Measurements from ENCODE around the gene TRIM71.

The TRIM71 gene

DNA sequence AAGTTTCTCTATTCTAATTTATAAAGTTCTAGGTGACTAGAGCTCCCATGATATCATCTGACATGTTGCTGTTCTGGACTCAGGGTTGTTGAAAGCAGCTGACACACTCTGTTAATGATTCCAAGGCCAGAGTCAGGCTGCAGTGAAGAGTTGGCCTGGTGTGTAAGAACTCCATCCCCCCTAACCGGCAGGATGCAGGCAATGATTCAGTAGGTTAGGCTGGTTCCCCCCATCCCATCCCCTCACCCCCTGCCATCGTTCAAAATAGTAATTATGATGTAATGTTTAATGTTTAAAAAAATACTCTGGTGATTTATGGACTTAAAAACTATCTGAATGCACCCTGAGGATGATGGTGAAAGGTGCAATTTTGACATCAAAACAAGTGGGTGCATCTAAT lies 4.6 kb upstream of the TRIM71 start:
- DNase-seq (ENCODE audit: insufficient read length) (no peak), FAIRE-seq (no peak)
- TF ChIP-seq POLR2AphosphoS5 (IDR thresholded peaks at IDR 0.05; ENCODE audit: low read depth, low read length): no peak
- no peak for TF ChIP-seq POLR2A (IDR thresholded peaks at IDR 0.05; ENCODE audit: low read depth, low read length)
- TF ChIP-seq TAF1 (IDR thresholded peaks at IDR 0.05; ENCODE audit: borderline replicate concordance, low read depth, low read length): no peak

- TF ChIP-seq TAF1 (IDR thresholded peaks at IDR 0.05; ENCODE audit: borderline replicate concordance, low read depth, low read length) (no peak), POLR2A (IDR thresholded peaks at IDR 0.05; ENCODE audit: low read depth, low read length) (no peak), POLR2AphosphoS5 (IDR thresholded peaks at IDR 0.05; ENCODE audit: low read depth, low read length) (no peak)
- FAIRE-seq (no peak), DNase-seq (ENCODE audit: insufficient read length) (no peak)
These were observed 3.4 kb upstream of the TRIM71 start for GRCh38 chr3:32814361-32814760.

GRCh38 chr3:32815841-32816438 lies 1.9 kb upstream of the TRIM71 start:
- no peak for DNase-seq (ENCODE audit: insufficient read length)
- TF ChIP-seq TAF1 (IDR thresholded peaks at IDR 0.05; ENCODE audit: borderline replicate concordance, low read depth, low read length) (no peak), POLR2A (IDR thresholded peaks at IDR 0.05; ENCODE audit: low read depth, low read length) (no peak), POLR2AphosphoS5 (IDR thresholded peaks at IDR 0.05; ENCODE audit: low read depth, low read length) (no peak)
- FAIRE-seq: peak; percentile 33

DNA sequence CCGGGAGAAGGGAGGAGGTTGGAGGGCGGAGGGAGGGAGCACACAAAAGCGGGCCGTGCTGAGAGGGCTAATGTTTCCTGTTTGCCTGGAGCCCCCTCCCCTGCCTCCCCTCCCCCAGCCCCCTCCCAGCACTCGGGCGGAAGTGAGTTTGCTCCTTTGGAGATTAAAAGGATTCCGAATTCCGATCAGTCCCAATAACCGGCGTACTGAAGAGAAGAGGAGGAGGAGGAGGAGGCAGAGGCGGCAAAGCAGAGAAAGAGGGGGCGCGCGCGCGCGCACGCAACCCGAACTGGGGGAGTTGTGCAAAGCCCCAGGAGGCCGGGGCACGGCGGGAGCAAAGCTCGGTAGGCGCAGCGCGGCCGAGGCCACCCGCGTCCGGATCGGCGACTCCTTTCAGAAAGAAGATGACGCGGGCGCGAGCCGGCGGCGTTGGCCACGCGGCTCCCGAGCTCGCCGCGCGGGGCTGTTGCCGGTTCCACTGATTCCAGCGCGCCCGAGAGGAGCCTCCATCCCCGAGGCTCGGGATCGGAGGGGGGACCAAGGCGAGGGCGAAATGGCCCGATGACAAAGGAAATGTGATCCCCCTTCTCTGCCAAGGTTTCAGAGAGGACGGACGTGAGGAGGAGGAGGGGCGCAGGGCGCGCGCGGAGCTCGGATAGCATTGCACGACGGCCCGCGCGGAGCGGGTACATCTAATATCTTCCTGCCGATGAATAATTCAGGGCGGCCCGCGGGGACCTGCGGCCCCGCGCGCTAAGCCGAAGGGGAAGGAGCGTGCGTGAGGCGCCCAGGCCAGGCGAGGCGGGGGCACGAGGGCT lies 1.1 kb upstream of the TRIM71 start:
- TF ChIP-seq POLR2A (IDR thresholded peaks at IDR 0.05; ENCODE audit: low read depth, low read length): no peak
- no peak for TF ChIP-seq TAF1 (IDR thresholded peaks at IDR 0.05; ENCODE audit: borderline replicate concordance, low read depth, low read length)
- FAIRE-seq (no peak), DNase-seq (ENCODE audit: insufficient read length) (peak; percentile 37)

DNA sequence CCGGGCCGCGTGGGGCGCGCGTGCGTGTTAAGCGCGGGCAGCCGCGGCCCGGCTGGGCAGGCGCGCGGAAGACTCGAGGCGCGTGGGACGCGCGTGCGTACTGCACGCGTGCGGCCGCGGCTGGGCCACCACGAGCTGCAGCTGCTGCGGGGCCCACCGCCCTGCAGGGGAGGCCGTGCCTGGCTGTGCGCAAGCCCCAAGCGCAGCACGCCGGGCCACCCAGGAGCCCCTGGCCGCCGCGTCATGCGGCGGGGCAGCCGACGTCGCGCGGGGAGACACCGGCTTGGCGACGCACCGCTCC lies 590 bp upstream of the TRIM71 start:
- TF ChIP-seq POLR2A (IDR thresholded peaks at IDR 0.05; ENCODE audit: low read depth, low read length) (no peak), TAF1 (IDR thresholded peaks at IDR 0.05; ENCODE audit: borderline replicate concordance, low read depth, low read length) (no peak), POLR2AphosphoS5 (IDR thresholded peaks at IDR 0.05; ENCODE audit: low read depth, low read length) (no peak)
- DNase-seq (ENCODE audit: insufficient read length): no peak
- no peak for FAIRE-seq

DNA sequence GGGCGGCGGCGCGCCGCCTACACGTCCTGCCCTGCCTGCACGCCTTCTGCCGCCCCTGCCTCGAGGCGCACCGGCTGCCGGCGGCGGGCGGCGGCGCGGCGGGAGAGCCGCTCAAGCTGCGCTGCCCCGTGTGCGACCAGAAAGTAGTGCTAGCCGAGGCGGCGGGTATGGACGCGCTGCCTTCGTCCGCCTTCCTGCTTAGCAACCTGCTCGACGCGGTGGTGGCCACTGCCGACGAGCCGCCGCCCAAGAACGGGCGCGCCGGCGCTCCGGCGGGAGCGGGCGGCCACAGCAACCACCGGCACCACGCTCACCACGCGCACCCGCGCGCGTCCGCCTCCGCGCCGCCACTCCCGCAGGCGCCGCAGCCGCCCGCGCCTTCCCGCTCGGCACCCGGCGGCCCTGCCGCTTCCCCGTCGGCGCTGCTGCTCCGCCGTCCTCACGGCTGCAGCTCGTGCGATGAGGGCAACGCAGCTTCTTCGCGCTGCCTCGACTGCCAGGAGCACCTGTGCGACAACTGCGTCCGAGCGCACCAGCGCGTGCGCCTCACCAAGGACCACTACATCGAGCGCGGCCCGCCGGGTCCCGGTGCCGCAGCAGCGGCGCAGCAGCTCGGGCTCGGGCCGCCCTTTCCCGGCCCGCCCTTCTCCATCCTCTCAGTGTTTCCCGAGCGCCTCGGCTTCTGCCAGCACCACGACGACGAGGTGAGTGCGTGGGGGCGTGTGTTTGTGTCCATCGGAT lies 602 bp downstream of the TRIM71 start:
- DNase-seq (ENCODE audit: insufficient read length): no peak
- TF ChIP-seq POLR2A (IDR thresholded peaks at IDR 0.05; ENCODE audit: low read depth, low read length) (no peak), POLR2AphosphoS5 (IDR thresholded peaks at IDR 0.05; ENCODE audit: low read depth, low read length) (no peak), TAF1 (IDR thresholded peaks at IDR 0.05; ENCODE audit: borderline replicate concordance, low read depth, low read length) (no peak)

GRCh38 chr3:32818970-32819511 lies 1.2 kb downstream of the TRIM71 start:
- DNase-seq (ENCODE audit: insufficient read length): no peak
- no peak for FAIRE-seq
- TF ChIP-seq POLR2A (IDR thresholded peaks at IDR 0.05; ENCODE audit: low read depth, low read length) (no peak), TAF1 (IDR thresholded peaks at IDR 0.05; ENCODE audit: borderline replicate concordance, low read depth, low read length) (no peak), POLR2AphosphoS5 (IDR thresholded peaks at IDR 0.05; ENCODE audit: low read depth, low read length) (no peak)

More for the DNA sequence above, 602 bp downstream of the TRIM71 start:
- FAIRE-seq: no peak

DNA sequence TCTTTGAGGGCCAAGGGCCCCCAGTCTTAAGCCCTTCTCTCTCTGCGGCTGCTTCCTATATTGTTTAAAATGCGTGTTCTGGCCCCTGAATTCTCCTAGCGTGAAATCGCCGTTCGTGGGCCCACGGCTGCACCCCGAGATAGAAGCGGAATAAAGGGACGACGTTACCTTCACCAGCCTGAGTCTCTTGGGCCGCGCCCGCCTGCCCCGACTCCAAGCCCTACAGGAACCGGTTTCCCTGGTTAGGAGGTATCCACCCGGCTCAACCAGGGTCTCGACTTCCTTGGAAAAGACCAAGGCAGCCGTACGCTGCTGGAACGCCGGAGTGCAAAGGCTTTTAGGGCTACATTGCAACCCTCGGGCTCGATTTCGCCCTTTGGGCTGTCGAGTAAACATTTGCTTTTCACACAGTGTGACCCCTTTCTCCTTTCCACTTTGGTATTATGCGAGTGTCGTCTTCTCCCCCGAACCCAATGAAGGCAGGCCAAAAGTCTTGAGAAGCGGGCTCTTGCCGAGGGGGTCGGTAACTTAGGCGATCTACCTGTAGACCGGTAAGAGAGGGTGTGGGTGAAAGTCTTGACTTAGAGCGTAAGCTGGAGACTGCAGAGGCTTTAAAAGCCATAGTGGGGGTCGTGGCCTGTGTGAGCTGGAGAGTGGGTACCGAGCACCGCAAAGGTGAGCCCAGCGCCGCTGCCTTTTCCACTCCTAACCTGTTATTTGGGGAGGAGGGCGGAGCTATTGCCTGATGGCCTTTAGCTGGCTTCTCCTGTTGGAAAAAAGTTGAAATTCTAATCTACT lies 2.0 kb downstream of the TRIM71 start:
- TF ChIP-seq TAF1 (IDR thresholded peaks at IDR 0.05; ENCODE audit: borderline replicate concordance, low read depth, low read length): no peak
- TF ChIP-seq POLR2AphosphoS5 (IDR thresholded peaks at IDR 0.05; ENCODE audit: low read depth, low read length): no peak
- TF ChIP-seq POLR2A (IDR thresholded peaks at IDR 0.05; ENCODE audit: low read depth, low read length): no peak
- no peak for FAIRE-seq
- DNase-seq (ENCODE audit: insufficient read length): no peak

DNA sequence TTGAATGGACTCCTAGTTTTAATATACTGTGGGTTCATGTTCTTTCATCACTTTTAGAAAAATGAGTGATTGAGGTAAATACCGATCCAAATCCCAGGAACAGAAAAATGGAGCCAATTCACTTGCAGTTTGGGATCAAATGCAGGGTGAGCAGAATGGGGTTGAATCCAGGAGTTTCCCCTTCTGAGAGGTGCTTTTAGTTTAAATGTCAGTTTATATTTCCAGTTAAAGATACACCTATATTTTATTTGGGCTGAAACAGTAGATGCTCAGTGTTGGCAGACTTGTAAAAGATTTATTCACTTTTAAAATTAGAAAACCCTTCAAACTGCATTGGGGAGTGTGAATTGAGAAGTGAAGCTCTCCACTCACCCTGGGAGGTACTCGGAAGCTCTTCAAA lies 2.6 kb downstream of the TRIM71 start:
- no peak for TF ChIP-seq POLR2A (IDR thresholded peaks at IDR 0.05; ENCODE audit: low read depth, low read length)
- TF ChIP-seq POLR2AphosphoS5 (IDR thresholded peaks at IDR 0.05; ENCODE audit: low read depth, low read length): no peak
- no peak for TF ChIP-seq TAF1 (IDR thresholded peaks at IDR 0.05; ENCODE audit: borderline replicate concordance, low read depth, low read length)
- FAIRE-seq (no peak), DNase-seq (ENCODE audit: insufficient read length) (no peak)

GRCh38 chr3:32820971-32821685 lies 3.3 kb downstream of the TRIM71 start:
- TF ChIP-seq TAF1 (IDR thresholded peaks at IDR 0.05; ENCODE audit: borderline replicate concordance, low read depth, low read length) (no peak), POLR2AphosphoS5 (IDR thresholded peaks at IDR 0.05; ENCODE audit: low read depth, low read length) (no peak)
- FAIRE-seq: no peak
- DNase-seq (ENCODE audit: insufficient read length): no peak
